Naive B cell (primary cell): ENCODE data around the gene ACE. TPM values are rescaled to one million over a fixed set of nuclear protein-coding genes. Genes with fewer than 3 reads are reported as not detected.
A peak's percentile ranks its signal among the peaks of the same experiment; 100 is the strongest.

Experiments used
- ATAC-seq, 2 donors: fragments of 150-1000 bp; cut with Tn5 transposase; 2 replicates each; pipeline ENCODE4 v1.10.0; 2021; ENCODE audit warnings: low read depth in 2 of 2, mild to moderate bottlenecking in 2 of 2, moderate library complexity in 2 of 2
- DNase-seq: peaks from one replicate; pipeline ENCODE4 v3.0.0; 2022
- H3K27ac Mint-ChIP-seq, 6 donors: one replicate each; pipeline ENCODE4 v1.8.0; 2020 to 2022; ENCODE audit warnings: mild to moderate bottlenecking in 6 of 6, mixed read lengths in 6 of 6, moderate library complexity in 5 of 6, inconsistent platforms in 2 of 6
- H3K27me3 Mint-ChIP-seq, 3 donors: one replicate each; pipeline ENCODE4 v1.8.0; 2021 to 2022; ENCODE audit warnings: mixed read lengths in 3 of 3, mild to moderate bottlenecking in 1 of 3
- H3K36me3 Mint-ChIP-seq, 2 donors: one replicate each; pipeline ENCODE4 v1.8.0; 2020 to 2022; ENCODE audit warnings: mixed read lengths in 2 of 2, inconsistent platforms in 1 of 2, mild to moderate bottlenecking in 1 of 2
- H3K4me1 Mint-ChIP-seq, 3 donors: one replicate each; pipeline ENCODE4 v1.8.0; 2020 to 2022; ENCODE audit warnings: mixed read lengths in 3 of 3, inconsistent platforms in 1 of 3, mild to moderate bottlenecking in 1 of 3, moderate library complexity in 1 of 3
- H3K4me3 Mint-ChIP-seq, 8 donors: one replicate each; pipeline ENCODE4 v1.8.0; 2020 to 2022; ENCODE audit warnings: mild to moderate bottlenecking in 8 of 8, mixed read lengths in 8 of 8, moderate library complexity in 8 of 8, inconsistent platforms in 2 of 8
- H3K9me3 Mint-ChIP-seq, 7 donors: one replicate each; pipeline ENCODE4 v1.8.0; 2020 to 2022; ENCODE audit warnings: mixed read lengths in 7 of 7, mild to moderate bottlenecking in 5 of 7, inconsistent platforms in 2 of 7, moderate library complexity in 1 of 7
- polyA plus RNA-seq, 6 donors: library from polyadenylated mRNA; unstranded; fragments of 300-500 nt; fragmentation: Illumina TruSeq; gene quantifications; one replicate each; pipeline ENCODE4 v1.2.3, GENCODE V29; 2021; ENCODE audit warnings: low read depth in 6 of 6

The ACE gene
- polyA plus RNA-seq, 6 donors from 2014 or later, result not detected

DNA sequence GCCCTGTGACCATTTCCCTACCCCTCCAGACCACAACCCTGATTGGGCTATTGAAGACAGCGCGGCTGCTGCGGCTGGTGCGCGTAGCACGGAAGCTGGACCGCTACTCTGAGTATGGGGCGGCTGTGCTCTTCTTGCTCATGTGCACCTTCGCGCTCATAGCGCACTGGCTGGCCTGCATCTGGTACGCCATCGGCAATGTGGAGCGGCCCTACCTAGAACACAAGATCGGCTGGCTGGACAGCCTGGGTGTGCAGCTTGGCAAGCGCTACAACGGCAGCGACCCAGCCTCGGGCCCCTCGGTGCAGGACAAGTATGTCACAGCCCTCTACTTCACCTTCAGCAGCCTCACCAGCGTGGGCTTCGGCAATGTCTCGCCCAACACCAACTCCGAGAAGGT is 58.8 kb downstream of the ACE start:
- peaks cover 7 to 12% (median 11%) of the 10 kb centered on the region in 3 donors for H3K4me1 Mint-ChIP-seq
- no peak for DNase-seq

GRCh38 chr17:63537001-63537400 is 60.1 kb downstream of the ACE start:
- H3K4me3 Mint-ChIP-seq, result peak overlapping the region in 1 of 8 donors; percentile 7
- H3K36me3 Mint-ChIP-seq, result no peaks in the 10 kb centered on the region
- peaks cover 21 to 66% (median 61%) of the 10 kb centered on the region in 3 donors for H3K27me3 Mint-ChIP-seq
- H3K4me1 Mint-ChIP-seq, result peaks cover 7 to 12% (median 11%) of the 10 kb centered on the region in 3 donors
- H3K9me3 Mint-ChIP-seq, result no peaks in the 10 kb centered on the region
- ATAC-seq (no peak), DNase-seq (no peak)
- H3K27ac Mint-ChIP-seq, result no peak overlapping the region

More for the DNA sequence above, 58.8 kb downstream of the ACE start:
- no peak overlapping the region for H3K27ac Mint-ChIP-seq
- no peaks in the 10 kb centered on the region for H3K9me3 Mint-ChIP-seq
- no peaks in the 10 kb centered on the region for H3K36me3 Mint-ChIP-seq
- ATAC-seq, result no peak
- peaks cover 21 to 62% (median 58%) of the 10 kb centered on the region in 3 donors for H3K27me3 Mint-ChIP-seq
- no peak overlapping the region for H3K4me3 Mint-ChIP-seq

DNA sequence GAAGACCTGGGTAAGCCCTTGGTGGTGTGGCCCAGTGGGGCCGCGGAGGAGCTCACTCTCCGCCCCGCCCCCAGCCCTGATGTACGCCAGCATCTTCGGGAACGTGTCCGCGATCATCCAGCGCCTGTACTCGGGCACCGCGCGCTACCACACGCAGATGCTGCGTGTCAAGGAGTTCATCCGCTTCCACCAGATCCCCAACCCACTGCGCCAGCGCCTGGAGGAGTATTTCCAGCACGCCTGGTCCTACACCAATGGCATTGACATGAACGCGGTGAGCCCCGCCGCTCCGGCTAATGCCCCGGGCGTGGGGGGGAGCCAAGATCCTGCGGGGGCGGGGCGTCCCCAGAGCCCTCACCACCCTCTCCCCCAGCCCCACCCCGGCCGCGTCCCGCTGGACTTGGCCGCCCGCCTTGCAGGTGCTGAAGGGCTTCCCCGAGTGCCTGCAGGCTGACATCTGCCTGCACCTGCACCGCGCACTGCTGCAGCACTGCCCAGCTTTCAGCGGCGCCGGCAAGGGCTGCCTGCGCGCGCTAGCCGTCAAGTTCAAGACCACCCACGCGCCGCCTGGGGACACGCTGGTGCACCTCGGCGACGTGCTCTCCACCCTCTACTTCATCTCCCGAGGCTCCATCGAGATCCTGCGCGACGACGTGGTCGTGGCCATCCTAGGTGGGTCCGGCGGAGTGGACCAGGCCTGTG is 61.3 kb downstream of the ACE start:
- H3K9me3 Mint-ChIP-seq, result no peaks in the 10 kb centered on the region
- H3K27ac Mint-ChIP-seq, result no peak overlapping the region
- ATAC-seq (peak; percentile 50 to 62), DNase-seq (no peak)
- H3K4me3 Mint-ChIP-seq, result peak overlapping the region in 6 of 8 donors; percentile 62 to 75 (median 68)
- peaks cover 21 to 66% (median 61%) of the 10 kb centered on the region in 3 donors for H3K27me3 Mint-ChIP-seq
- H3K4me1 Mint-ChIP-seq, result peaks cover 7 to 12% (median 11%) of the 10 kb centered on the region in 3 donors
- no peaks in the 10 kb centered on the region for H3K36me3 Mint-ChIP-seq

GRCh38 chr17:63538693-63539595 is 62.1 kb downstream of the ACE start:
- H3K4me1 Mint-ChIP-seq, result peaks cover 7 to 12% (median 11%) of the 10 kb centered on the region in 3 donors
- H3K27ac Mint-ChIP-seq, result no peak overlapping the region
- H3K4me3 Mint-ChIP-seq, result peak overlapping the region in 7 of 8 donors; percentile 9 to 75 (median 65)
- H3K36me3 Mint-ChIP-seq, result no peaks in the 10 kb centered on the region
- ATAC-seq (no peak), DNase-seq (no peak)
- H3K27me3 Mint-ChIP-seq, result peaks cover 21 to 62% (median 59%) of the 10 kb centered on the region in 3 donors
- no peaks in the 10 kb centered on the region for H3K9me3 Mint-ChIP-seq

- Mint-ChIP-seq H3K4me3 (peak overlapping the region in 1 of 8 donors; percentile 41), H3K4me1 (peaks cover 4 to 12% (median 11%) of the 10 kb centered on the region in 3 donors), H3K27me3 (peaks cover 17 to 46% (median 43%) of the 10 kb centered on the region in 3 donors), H3K36me3 (no peaks in the 10 kb centered on the region), H3K9me3 (no peaks in the 10 kb centered on the region), H3K27ac (no peak overlapping the region)
- DNase-seq, result no peak
- ATAC-seq, result no peak
Observed at GRCh38 chr17:63540590-63540989, 63.7 kb downstream of the ACE start.

- Mint-ChIP-seq H3K36me3 (no peaks in the 10 kb centered on the region), H3K4me3 (no peak overlapping the region), H3K9me3 (no peaks in the 10 kb centered on the region), H3K4me1 (peaks cover 4 to 12% (median 12%) of the 10 kb centered on the region in 3 donors), H3K27me3 (peaks cover 14 to 37% (median 32%) of the 10 kb centered on the region in 3 donors), H3K27ac (no peak overlapping the region)
- DNase-seq, result no peak
- no peak for ATAC-seq
Observed at GRCh38 chr17:63542218-63542545, 65.3 kb downstream of the ACE start.

- H3K27me3 Mint-ChIP-seq, result peaks cover 12 to 27% (median 25%) of the 10 kb centered on the region in 3 donors
- no peak for ATAC-seq
- H3K9me3 Mint-ChIP-seq, result no peaks in the 10 kb centered on the region
- no peak overlapping the region for H3K4me3 Mint-ChIP-seq
- no peaks in the 10 kb centered on the region for H3K36me3 Mint-ChIP-seq
- peaks cover 4 to 12% (median 11%) of the 10 kb centered on the region in 3 donors for H3K4me1 Mint-ChIP-seq
- no peak overlapping the region for H3K27ac Mint-ChIP-seq
- DNase-seq, result no peak
Observed at GRCh38 chr17:63542942-63543821, 66.3 kb downstream of the ACE start.

GRCh38 chr17:63543822-63544420 is 67.1 kb downstream of the ACE start:
- H3K36me3 Mint-ChIP-seq, result no peaks in the 10 kb centered on the region
- H3K4me3 Mint-ChIP-seq, result no peak overlapping the region
- ATAC-seq (no peak), DNase-seq (no peak)
- H3K9me3 Mint-ChIP-seq, result no peaks in the 10 kb centered on the region
- H3K4me1 Mint-ChIP-seq, result peaks cover 0 to 7% (median 5%) of the 10 kb centered on the region in 3 donors
- peaks cover 10 to 20% (median 17%) of the 10 kb centered on the region in 3 donors for H3K27me3 Mint-ChIP-seq
- H3K27ac Mint-ChIP-seq, result no peak overlapping the region

DNA sequence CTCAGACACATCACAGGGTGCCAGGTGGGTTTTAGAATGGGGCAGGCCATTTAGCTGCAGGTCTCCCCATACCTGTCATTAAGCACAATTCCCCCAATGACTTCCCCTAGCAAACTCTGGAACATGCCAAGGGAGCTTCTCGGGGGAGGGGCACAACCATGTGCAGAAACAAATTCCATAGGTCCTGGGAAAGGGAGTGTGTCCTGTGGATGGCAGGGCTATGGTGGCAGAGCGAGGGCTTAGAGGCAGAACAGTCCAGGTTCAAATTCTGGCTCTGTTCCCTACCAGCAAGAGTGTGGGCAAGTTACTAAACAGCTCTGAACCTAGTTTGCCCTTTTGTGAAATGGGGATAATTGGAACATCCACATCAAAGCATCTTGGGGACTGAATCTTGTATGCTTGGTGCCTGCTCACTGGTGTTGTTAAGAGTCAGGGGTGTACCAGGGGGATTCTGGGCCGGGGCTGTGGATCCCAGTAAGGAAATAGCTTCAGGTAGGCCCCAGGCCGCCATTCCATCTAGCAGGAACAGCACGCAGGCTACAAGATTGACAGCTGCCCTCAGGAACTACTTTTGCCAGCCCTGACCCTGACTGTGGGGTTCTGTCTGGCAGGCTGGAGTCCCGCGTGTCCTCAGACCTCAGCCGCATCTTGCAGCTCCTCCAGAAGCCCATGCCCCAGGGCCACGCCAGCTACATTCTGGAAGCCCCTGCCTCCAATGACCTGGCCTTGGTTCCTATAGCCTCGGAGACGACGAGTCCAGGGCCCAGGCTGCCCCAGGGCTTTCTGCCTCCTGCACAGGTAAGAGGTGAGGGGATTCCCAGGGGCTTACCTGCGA is 67.8 kb downstream of the ACE start:
- ATAC-seq (no peak), DNase-seq (no peak)
- Mint-ChIP-seq H3K27me3 (peaks cover 2 to 12% (median 10%) of the 10 kb centered on the region in 3 donors), H3K36me3 (no peaks in the 10 kb centered on the region), H3K9me3 (no peaks in the 10 kb centered on the region), H3K27ac (peak overlapping the region in 1 of 6 donors; percentile 69), H3K4me3 (no peak overlapping the region), H3K4me1 (peaks cover 0 to 8% (median 5%) of the 10 kb centered on the region in 3 donors)

DNA sequence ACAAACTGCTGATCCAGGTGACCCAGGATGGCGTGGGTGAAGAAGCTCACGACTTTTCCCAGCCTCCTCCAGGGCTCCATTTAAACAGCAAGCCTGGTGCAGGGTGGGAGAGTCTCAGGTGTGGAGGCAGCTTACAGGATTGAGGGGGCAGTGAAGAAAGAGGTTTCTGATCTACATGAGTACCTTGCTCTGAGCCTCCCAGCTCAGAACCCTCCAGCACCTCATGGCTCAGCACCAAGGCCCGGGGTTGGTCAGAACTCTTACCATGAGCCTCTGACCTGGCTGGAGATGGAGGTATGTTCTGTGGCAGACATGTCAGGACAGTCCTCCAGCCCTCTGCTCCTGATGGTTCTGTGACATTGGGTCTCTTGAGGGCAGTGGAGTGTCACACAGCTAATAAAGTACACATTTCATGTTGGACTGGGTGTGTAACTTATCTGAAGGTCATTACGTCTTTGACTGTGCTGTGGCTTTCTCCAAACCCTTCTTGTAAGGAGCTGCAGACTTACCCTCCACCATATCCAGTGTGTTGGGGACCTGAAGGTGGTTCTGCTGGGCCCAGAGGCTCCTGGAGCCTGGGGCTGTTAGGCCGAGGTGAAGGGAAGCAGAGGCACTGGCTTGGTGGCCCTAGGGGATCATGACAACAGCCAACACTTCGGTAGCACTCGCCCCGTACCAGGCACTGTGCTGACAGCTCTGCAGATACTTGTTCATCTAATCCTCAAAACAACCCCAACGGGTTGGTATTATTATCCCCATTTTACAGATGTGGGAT is 69.6 kb downstream of the ACE start:
- H3K27ac Mint-ChIP-seq, result no peak overlapping the region
- H3K36me3 Mint-ChIP-seq, result no peaks in the 10 kb centered on the region
- H3K27me3 Mint-ChIP-seq, result no peaks in the 10 kb centered on the region
- peak overlapping the region in 1 of 8 donors; percentile 24 for H3K4me3 Mint-ChIP-seq
- ATAC-seq (no peak), DNase-seq (no peak)
- peaks cover 6 to 23% (median 10%) of the 10 kb centered on the region in 3 donors for H3K4me1 Mint-ChIP-seq
- H3K9me3 Mint-ChIP-seq, result no peaks in the 10 kb centered on the region

DNA sequence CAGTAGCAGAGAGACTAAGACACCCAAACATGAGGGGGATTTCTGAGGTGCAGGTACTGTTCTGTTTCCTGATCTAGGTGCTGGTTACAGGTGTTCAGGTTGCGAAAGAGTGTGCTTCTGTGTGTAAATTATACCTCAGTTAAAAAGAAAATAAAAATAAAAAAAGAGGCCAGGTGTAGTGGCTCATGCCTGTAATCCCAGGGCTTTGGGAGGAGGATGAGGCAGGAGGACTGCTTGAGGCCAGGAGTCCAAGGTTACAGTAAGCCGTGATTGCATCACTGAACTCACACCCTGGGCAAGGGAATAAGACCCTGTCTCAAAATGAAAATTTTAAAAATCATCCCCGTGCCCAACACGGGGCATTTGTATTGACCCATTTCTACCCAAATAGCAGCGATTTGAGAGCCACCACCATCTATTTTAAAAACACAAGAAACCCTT is 70.2 kb downstream of the ACE start:
- no peaks in the 10 kb centered on the region for H3K27me3 Mint-ChIP-seq
- H3K27ac Mint-ChIP-seq, result peak overlapping the region in 2 of 6 donors; percentile 47 to 62
- H3K4me3 Mint-ChIP-seq, result peak overlapping the region in 2 of 8 donors; percentile 24 to 25
- no peaks in the 10 kb centered on the region for H3K36me3 Mint-ChIP-seq
- DNase-seq, result no peak
- ATAC-seq, result no peak
- no peaks in the 10 kb centered on the region for H3K9me3 Mint-ChIP-seq
- peaks cover 10 to 29% (median 16%) of the 10 kb centered on the region in 3 donors for H3K4me1 Mint-ChIP-seq
